Psoas muscle (tissue), 8 donors: ENCODE results near the gene IZUMO1. TPM values are rescaled to one million over a fixed set of nuclear protein-coding genes. Genes with fewer than 3 reads are reported as not detected.

Source experiments
- ATAC-seq, 4 donors: fragments of 200-7000 bp; cut with Tn5 transposase; one replicate each; pipeline ENCODE4 v1.9.1; 2020; ENCODE audit warnings: moderate library complexity in 3 of 4, mild to moderate bottlenecking in 2 of 4
- DNase-seq, 2 donors: peaks; one replicate each; pipeline ENCODE4 v3.0.0-alpha.2; 2020
- H3K27ac ChIP-seq: fragments of 200-600 bp; one replicate; pipeline ENCODE4 v1.8.0; 2022
- H3K27me3 ChIP-seq, 3 donors: fragments of 200-600 bp in 1 of 3; one replicate each; pipeline versions ENCODE4 v1.6.1 to v1.8.0; 2013 to 2022; ENCODE audit warnings: low read length in 2 of 3, mild to moderate bottlenecking in 2 of 3, moderate library complexity in 1 of 3; ENCODE audit not compliant: insufficient read depth in 3 of 3
- H3K36me3 ChIP-seq, 2 donors: fragments of 200-600 bp in 1 of 2; one replicate each; pipeline versions ENCODE4 v1.6.1 to v1.8.0; 2013 to 2022; ENCODE audit warnings: low read depth in 1 of 2, mild to moderate bottlenecking in 1 of 2, moderate library complexity in 1 of 2; ENCODE audit not compliant: insufficient read depth in 1 of 2
- H3K4me1 ChIP-seq: fragments of 200-600 bp; one replicate; pipeline ENCODE4 v1.8.0; 2022
- H3K4me3 ChIP-seq: fragments of 200-600 bp; one replicate; pipeline ENCODE4 v1.8.0; 2022; ENCODE audit warnings: mild to moderate bottlenecking
- H3K9me3 ChIP-seq: fragments of 200-600 bp; one replicate; pipeline ENCODE4 v1.8.0; 2022
- WGBS, 3 donors: extraction: QIAGEN DNeasy Blood & Tissue Kit; methylation state at CpG; one replicate each; pipeline versions ENCODE4 v1.1.6 to v1.1.7; 2013; 5-methylcytosine and 5-hydroxymethylcytosine counted together
- intact Hi-C, 2 donors: fragments of 100-400 bp; cut with DNase I; formaldehyde crosslinking; loops; one replicate each; pipeline versions ENCODE4 v1.11.0 to v1.14.2; 2022
- polyA plus RNA-seq, 3 donors: library from polyadenylated mRNA; stranded (reverse); fragments of 200-250 nt; gene quantifications; one replicate each; pipeline ENCODE4 v1.2.3, GENCODE V29; 2013
- total RNA-seq, 4 donors: library from RNA; stranded (reverse); fragmentation: NEBNext Ultra II Directional in 2 of 4; extraction: Animal tissue kit (Norgen Biotek cat#: 25700) in 2 of 4; gene quantifications; one replicate each; pipeline versions ENCODE4 v1.2.1 to v1.2.4, GENCODE V29; 2021 to 2023
- TF ChIP-seq, protein P1 (sequence below): fragments of 200-600 bp; IDR thresholded peaks from one replicate; pipeline ENCODE4 v1.8.0; 2022; ENCODE audit warnings: antibody characterized with exemption
- donor health status: healthy with polysubstance abuse.
- donor health status: DM: no; HTN: no; CAD: no; lungs with moderate emphysema.
- donor health status: Bipolar disorder and iron deficiency.
- donor health status: healthy.
- donor health status: DM: yes; HTN: yes; CAD: no.
- donor health status: DM: no; HTN: no; CAD: no.
- donor health status: DM: no; HTN: no; CAD: no.
- donor health status: DM: yes; HTN: yes; CAD: no.

The IZUMO1 gene
- total and polyA plus RNA-seq, 7 donors: 0.18 to 0.76 (median 0.36) TPM; not detected in 2

DNA sequence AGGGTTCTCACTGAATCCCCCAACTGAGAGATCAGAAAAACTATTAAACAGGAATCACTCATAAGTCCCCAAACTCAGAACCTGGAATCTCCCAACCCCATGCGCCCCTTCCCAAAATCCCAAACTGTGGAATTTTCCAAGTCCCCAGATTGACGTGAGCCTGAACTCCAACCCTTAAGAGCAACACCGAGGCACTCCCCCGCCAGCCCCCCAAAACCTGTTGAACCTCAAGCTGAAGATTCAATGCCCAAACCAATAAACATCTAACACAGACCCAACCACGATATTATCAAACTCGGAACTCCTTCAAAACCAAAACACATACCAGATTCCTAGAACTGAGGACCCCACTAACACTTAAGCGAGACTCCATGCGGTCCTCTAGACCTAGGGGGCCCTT lies 599 bp downstream of the IZUMO1 start:
- intact Hi-C loops: no loop called here
- DNase-seq: no peak
- Histone ChIP-seq H3K4me3 (peak overlapping the region; percentile 62), H3K9me3 (no peaks in the 10 kb centered on the region), H3K36me3 (no peaks in the 10 kb centered on the region), H3K4me1 (no peaks in the 10 kb centered on the region), H3K27ac (peak overlapping the region; percentile 55), H3K27me3 (no peaks in the 10 kb centered on the region)
- 79 to 86% (median 83%) methylated on average over 8 of the region's 8 CpGs for WGBS, 3 donors
- ATAC-seq: no peak
- TF ChIP-seq, protein P1, sequence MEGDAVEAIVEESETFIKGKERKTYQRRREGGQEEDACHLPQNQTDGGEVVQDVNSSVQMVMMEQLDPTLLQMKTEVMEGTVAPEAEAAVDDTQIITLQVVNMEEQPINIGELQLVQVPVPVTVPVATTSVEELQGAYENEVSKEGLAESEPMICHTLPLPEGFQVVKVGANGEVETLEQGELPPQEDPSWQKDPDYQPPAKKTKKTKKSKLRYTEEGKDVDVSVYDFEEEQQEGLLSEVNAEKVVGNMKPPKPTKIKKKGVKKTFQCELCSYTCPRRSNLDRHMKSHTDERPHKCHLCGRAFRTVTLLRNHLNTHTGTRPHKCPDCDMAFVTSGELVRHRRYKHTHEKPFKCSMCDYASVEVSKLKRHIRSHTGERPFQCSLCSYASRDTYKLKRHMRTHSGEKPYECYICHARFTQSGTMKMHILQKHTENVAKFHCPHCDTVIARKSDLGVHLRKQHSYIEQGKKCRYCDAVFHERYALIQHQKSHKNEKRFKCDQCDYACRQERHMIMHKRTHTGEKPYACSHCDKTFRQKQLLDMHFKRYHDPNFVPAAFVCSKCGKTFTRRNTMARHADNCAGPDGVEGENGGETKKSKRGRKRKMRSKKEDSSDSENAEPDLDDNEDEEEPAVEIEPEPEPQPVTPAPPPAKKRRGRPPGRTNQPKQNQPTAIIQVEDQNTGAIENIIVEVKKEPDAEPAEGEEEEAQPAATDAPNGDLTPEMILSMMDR: no peak

GRCh38 chr19:48745208-48745995 lies 1.3 kb downstream of the IZUMO1 start:
- Histone ChIP-seq H3K4me3 (no peak overlapping the region), H3K9me3 (no peaks in the 10 kb centered on the region), H3K27ac (no peak overlapping the region), H3K27me3 (no peaks in the 10 kb centered on the region), H3K4me1 (no peaks in the 10 kb centered on the region), H3K36me3 (no peaks in the 10 kb centered on the region)
- TF ChIP-seq, protein P1: no peak
- 36 to 40% (median 37%) methylated on average over 33 of the region's 33 CpGs for WGBS, 3 donors
- intact Hi-C loops: no loop called here
- DNase-seq (peak; percentile 56 to 75), ATAC-seq (peak; percentile 67 to 78 (median 74))

DNA sequence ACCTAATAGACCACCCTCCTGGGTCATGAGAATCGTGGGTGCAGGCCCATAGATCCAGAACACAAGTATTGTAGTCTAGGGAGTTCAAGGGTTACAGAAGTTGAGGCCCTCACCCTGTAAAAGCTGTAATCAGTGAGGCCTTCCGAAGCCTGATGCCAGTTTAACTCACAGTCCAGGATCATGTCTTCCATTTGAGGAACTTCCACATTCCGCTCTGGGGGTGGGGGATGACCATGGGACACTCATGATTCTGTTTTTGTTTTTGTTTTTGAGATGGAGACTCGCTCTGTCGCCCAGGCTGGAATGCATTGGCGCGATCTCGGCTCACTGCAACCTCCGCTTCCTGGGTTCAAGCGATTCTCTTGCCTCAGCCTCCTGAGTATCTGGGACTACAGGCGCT lies 4.6 kb downstream of the IZUMO1 start:
- H3K36me3 ChIP-seq: no peaks in the 10 kb centered on the region
- intact Hi-C loops: loop anchor here (5.0 kb wide), 2 partner anchors 65 to 95 kb away; partner anchors contain the start of gene CA11 (in 1 of the 2)
- ATAC-seq (no peak), DNase-seq (no peak)
- no peaks in the 10 kb centered on the region for H3K27me3 ChIP-seq
- WGBS, 3 donors: 93 to 94% (median 94%) methylated on average over 11 of the region's 11 CpGs
- TF ChIP-seq, protein P1: no peak
- peak overlapping the region; percentile 78 for H3K27ac ChIP-seq
- no peaks in the 10 kb centered on the region for H3K9me3 ChIP-seq
- H3K4me3 ChIP-seq: no peak overlapping the region
- peaks cover 5% of the 10 kb centered on the region for H3K4me1 ChIP-seq

- WGBS, 3 donors: 50 to 57% (median 56%) methylated on average over 35 of the region's 35 CpGs
- no peaks in the 10 kb centered on the region for H3K9me3 ChIP-seq
- peaks cover 5% of the 10 kb centered on the region for H3K4me1 ChIP-seq
- peak overlapping the region; percentile 68 for H3K4me3 ChIP-seq
- TF ChIP-seq, protein P1: no peak
- ATAC-seq (peak in 1 of 4 donors; percentile 12), DNase-seq (peak; percentile 58 to 76)
- no peaks in the 10 kb centered on the region for H3K36me3 ChIP-seq
- intact Hi-C loops: loop anchor here (5.0 kb wide), 2 partner anchors 64 to 94 kb away; partner anchors contain the start of gene CA11 (in 1 of the 2)
- peak overlapping the region; percentile 78 for H3K27ac ChIP-seq
- H3K27me3 ChIP-seq: no peaks in the 10 kb centered on the region
Observed at GRCh38 chr19:48741129-48741999, 5.3 kb downstream of the IZUMO1 start.
